Neuron (in vitro differentiated cells): ENCODE measurements around the gene NUP43.
"Not testable (repeated sequence)": the region's sequence is repeated elsewhere in the genome, so short reads cannot be mapped to it uniquely, and the experiment has no call there.

Experiments
- H2AFZ ChIP-seq: one replicate; pipeline ENCODE4 v1.6.1; 2013; ENCODE audit warnings: low read depth, mild to moderate bottlenecking, inconsistent platforms, low read length, moderate library complexity
- H3K27me3 ChIP-seq: one replicate; pipeline ENCODE4 v1.6.1; 2013; ENCODE audit warnings: low read length; ENCODE audit not compliant: insufficient read depth
- H3K36me3 ChIP-seq: one replicate; pipeline ENCODE4 v1.6.1; 2013; ENCODE audit warnings: low read length; ENCODE audit not compliant: insufficient read depth
- H3K4me1 ChIP-seq: one replicate; pipeline ENCODE4 v1.6.1; 2013; ENCODE audit warnings: low read length; ENCODE audit not compliant: insufficient read depth
- H3K4me3 ChIP-seq: 2 replicates; pipeline ENCODE4 v1.5.1; 2013; ENCODE audit warnings: mild to moderate bottlenecking, low read length, moderate library complexity
- H3K9me3 ChIP-seq: one replicate; pipeline ENCODE4 v1.6.1; 2013; ENCODE audit warnings: low read length

Gene NUP43

GRCh38 chr6:149701714-149702113 is 44.6 kb downstream of the NUP43 start:
- H3K36me3 ChIP-seq = peaks cover 36% of the 10 kb centered on the region
- H3K4me3 ChIP-seq = no peak overlapping the region
- no peaks in the 10 kb centered on the region for H3K4me1 ChIP-seq
- no peaks in the 10 kb centered on the region for H3K9me3 ChIP-seq
- no peak overlapping the region for H2AFZ ChIP-seq
- no peaks in the 10 kb centered on the region for H3K27me3 ChIP-seq

DNA sequence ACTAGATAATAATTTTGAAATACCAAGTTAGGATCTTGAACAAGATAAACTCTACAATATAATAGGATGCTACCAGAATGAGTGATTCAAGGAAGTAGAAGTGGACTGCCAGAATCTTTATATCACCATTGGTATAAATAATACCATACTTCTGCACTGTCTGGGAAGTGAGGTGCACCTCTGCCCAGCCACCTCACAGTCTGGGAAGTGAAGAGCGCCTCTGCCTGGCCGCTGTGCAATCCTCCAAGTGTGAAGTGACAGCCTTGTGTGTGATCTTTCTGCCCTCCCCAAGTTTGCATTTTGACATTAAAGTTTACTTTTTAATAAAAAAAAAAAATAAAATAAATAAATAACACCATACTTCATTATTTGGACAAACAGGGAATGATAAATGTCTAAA is 47.2 kb downstream of the NUP43 start:
- peaks cover 47% of the 10 kb centered on the region for H3K36me3 ChIP-seq
- H3K4me3 ChIP-seq = no peak overlapping the region
- H3K4me1 ChIP-seq = no peaks in the 10 kb centered on the region
- H3K9me3 ChIP-seq = no peaks in the 10 kb centered on the region
- H2AFZ ChIP-seq = no peak overlapping the region
- H3K27me3 ChIP-seq = no peaks in the 10 kb centered on the region

DNA sequence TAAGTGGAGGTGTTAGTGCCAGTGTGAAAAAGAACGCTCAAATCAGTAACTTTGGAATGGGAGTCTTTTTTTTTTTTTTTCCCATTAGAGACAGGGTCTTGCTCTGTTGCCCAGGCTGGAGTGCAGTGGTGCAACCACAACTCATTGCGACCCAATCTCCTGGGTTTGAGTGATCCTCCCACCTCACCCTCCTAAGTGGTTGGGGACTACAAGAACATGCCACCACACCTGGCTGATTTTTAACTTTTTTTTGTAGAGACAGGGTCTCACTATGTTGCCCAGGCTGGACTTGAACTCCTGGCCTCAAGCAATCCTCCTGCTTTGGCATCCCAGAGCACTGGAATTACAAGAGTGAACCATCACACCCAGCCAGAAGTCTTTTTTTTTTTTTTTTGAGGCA is 48.2 kb downstream of the NUP43 start:
- Histone ChIP-seq H3K36me3 (peaks cover 44% of the 10 kb centered on the region), H2AFZ (no peak overlapping the region), H3K4me1 (no peaks in the 10 kb centered on the region), H3K27me3 (no peaks in the 10 kb centered on the region), H3K4me3 (no peak overlapping the region), H3K9me3 (no peaks in the 10 kb centered on the region)

DNA sequence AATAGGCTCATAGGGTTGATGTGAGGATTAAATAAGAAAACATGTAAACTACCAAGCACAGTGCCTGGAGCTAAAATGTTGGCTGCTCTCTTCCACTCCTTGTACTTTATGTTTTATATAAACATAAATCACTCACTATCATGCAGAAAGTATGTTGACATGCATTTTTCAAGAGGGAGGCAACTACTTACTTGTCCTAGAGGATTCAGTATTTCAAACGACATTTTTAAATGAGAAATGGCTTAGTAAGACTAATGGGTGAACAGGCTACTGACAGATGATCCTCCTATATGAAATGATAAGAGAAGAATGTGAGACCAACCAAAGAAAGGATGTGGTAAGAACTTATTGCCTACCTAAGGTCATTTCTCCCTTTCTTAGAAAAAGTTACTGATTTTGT is 49.4 kb downstream of the NUP43 start:
- Histone ChIP-seq H3K36me3 (peaks cover 54% of the 10 kb centered on the region), H3K4me3 (no peak overlapping the region), H3K27me3 (no peaks in the 10 kb centered on the region), H2AFZ (no peak overlapping the region), H3K9me3 (no peaks in the 10 kb centered on the region), H3K4me1 (no peaks in the 10 kb centered on the region)

GRCh38 chr6:149694921-149695320 is 51.4 kb downstream of the NUP43 start:
- peaks cover 55% of the 10 kb centered on the region for H3K36me3 ChIP-seq
- no peaks in the 10 kb centered on the region for H3K9me3 ChIP-seq
- no peaks in the 10 kb centered on the region for H3K4me1 ChIP-seq
- no peak overlapping the region for H2AFZ ChIP-seq
- H3K4me3 ChIP-seq = no peak overlapping the region
- no peaks in the 10 kb centered on the region for H3K27me3 ChIP-seq

DNA sequence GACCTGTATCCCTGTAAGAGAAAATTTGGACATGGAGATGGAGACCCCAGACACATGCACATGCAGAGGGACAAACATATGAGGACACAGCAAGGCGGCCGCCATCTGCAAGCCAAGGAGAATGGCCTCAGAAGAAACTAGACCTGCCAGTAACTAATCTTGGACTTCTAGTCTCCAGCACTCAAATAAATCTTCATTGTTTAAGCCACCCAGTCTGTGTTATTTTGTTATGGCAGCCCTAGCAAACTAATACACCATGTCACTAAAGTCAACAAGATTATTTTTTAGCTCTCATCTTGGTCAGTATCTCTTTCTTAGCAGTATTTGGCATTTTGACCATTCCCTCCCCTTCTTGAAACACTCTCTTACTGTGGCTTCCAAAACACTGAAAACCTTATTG is 55.1 kb downstream of the NUP43 start:
- Histone ChIP-seq H3K4me1 (no peaks in the 10 kb centered on the region), H3K36me3 (peaks cover 45% of the 10 kb centered on the region), H2AFZ (no peak overlapping the region), H3K9me3 (no peaks in the 10 kb centered on the region), H3K4me3 (no peak overlapping the region), H3K27me3 (no peaks in the 10 kb centered on the region)

GRCh38 chr6:149686230-149686629 is 60.1 kb downstream of the NUP43 start:
- Histone ChIP-seq H3K27me3 (no peaks in the 10 kb centered on the region), H3K4me1 (no peaks in the 10 kb centered on the region), H2AFZ (no peak overlapping the region), H3K36me3 (peaks cover 41% of the 10 kb centered on the region), H3K4me3 (no peak overlapping the region), H3K9me3 (peaks cover 3% of the 10 kb centered on the region)

- no peaks in the 10 kb centered on the region for H3K27me3 ChIP-seq
- H3K9me3 ChIP-seq = peaks cover 3% of the 10 kb centered on the region
- H3K4me3 ChIP-seq = no peak overlapping the region
- H3K4me1 ChIP-seq = no peaks in the 10 kb centered on the region
- H3K36me3 ChIP-seq = peaks cover 40% of the 10 kb centered on the region
- no peak overlapping the region for H2AFZ ChIP-seq
Measured at GRCh38 chr6:149683256-149683859, 63.0 kb downstream of the NUP43 start.

DNA sequence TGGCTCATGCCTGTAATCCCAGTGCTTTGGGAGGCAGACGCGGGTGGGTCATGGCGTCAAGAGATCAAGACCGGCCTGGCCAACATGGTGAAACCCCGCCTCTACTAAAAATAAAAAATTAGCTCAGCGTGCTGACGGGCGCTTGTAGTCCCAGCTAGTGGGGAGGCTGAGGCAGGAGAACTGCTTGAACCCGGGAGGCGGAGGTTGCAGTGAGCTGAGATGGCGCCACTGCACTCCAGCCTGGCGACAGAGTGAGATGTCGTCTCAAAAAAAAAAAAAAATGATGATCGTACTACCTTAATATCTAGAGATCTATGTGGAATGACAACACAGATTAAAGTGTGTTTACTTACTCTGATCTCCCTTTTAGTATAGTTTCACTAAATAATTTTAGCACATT is 64.5 kb downstream of the NUP43 start:
- not testable (repeated sequence) for H2AFZ ChIP-seq, H3K4me3 ChIP-seq, H3K4me1 ChIP-seq, H3K9me3 ChIP-seq, H3K27me3 ChIP-seq
- H3K36me3 ChIP-seq = peaks cover 47% of the 10 kb centered on the region

DNA sequence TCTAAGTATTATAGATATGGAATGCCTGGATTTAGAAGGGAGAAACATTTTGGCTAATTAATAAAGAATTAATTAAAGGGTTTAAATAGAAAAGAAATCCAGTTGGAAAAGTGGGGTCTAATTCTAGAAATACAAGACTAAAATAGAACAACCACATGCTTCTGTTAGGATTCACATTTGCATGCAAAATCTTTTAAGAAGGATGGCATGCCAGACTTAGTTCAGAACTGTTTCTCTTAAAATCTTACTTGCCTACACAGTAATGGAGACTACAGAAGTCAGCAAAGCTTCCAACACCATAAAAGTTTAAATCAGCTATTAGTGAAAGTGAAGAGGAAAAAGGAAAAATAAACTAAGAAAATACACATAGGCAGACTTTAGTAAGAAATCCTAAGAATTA is 65.1 kb downstream of the NUP43 start:
- H3K4me3 ChIP-seq = no peak overlapping the region
- H3K36me3 ChIP-seq = peaks cover 48% of the 10 kb centered on the region
- H3K27me3 ChIP-seq = no peaks in the 10 kb centered on the region
- peaks cover 3% of the 10 kb centered on the region for H3K9me3 ChIP-seq
- no peaks in the 10 kb centered on the region for H3K4me1 ChIP-seq
- no peak overlapping the region for H2AFZ ChIP-seq

GRCh38 chr6:149680503-149680902 is 65.8 kb downstream of the NUP43 start:
- peaks cover 3% of the 10 kb centered on the region for H3K9me3 ChIP-seq
- H2AFZ ChIP-seq = no peak overlapping the region
- no peaks in the 10 kb centered on the region for H3K4me1 ChIP-seq
- H3K36me3 ChIP-seq = peaks cover 51% of the 10 kb centered on the region
- no peak overlapping the region for H3K4me3 ChIP-seq
- no peaks in the 10 kb centered on the region for H3K27me3 ChIP-seq
